SU-DHL-6 (cell line): ENCODE data around the gene YIPF7.

Experiments used
- H2AFZ ChIP-seq: fragments of 200-600 bp; sonication (generic); 2 replicates; pipeline ENCODE4 v1.6.1; 2014; ENCODE audit warnings: low read depth, mild to moderate bottlenecking, moderate library complexity, mixed read lengths, antibody characterized with exemption, low read length; ENCODE audit not compliant: severe bottlenecking
- H3F3A ChIP-seq: fragments of 200-600 bp; shearing (Covaris generic); 2 replicates; pipeline ENCODE4 v1.6.0; 2016; ENCODE audit warnings: antibody characterized with exemption, mild to moderate bottlenecking; ENCODE audit not compliant: insufficient read depth
- H3K27ac ChIP-seq: fragments of 200-600 bp; sonication (generic); 2 replicates; pipeline ENCODE4 v1.5.1; 2016; ENCODE audit warnings: low read depth, mild to moderate bottlenecking, low read length, moderate library complexity, mixed read lengths
- H3K27me3 ChIP-seq: fragments of 200-600 bp; sonication (generic), shearing (Covaris generic); 2 replicates; pipeline ENCODE4 v1.6.0; 2014; ENCODE audit warnings: mild to moderate bottlenecking, low read length
- H3K36me3 ChIP-seq: fragments of 200-600 bp; sonication (generic); 2 replicates; pipeline ENCODE4 v1.6.1; 2014; ENCODE audit warnings: mild to moderate bottlenecking, low read length, mixed read lengths
- H3K4me2 ChIP-seq: fragments of 300-600, 200-600 bp; shearing (Covaris generic), sonication (generic); 2 replicates; pipeline ENCODE4 v1.6.0; 2014; ENCODE audit warnings: low read length, low read depth, mild to moderate bottlenecking; ENCODE audit not compliant: poor library complexity, severe bottlenecking
- H3K4me3 ChIP-seq: fragments of 200-600 bp; sonication (generic); 2 replicates; pipeline ENCODE4 v1.5.1; 2014; ENCODE audit warnings: antibody characterized with exemption, low read length, mild to moderate bottlenecking, mixed read lengths; ENCODE audit not compliant: insufficient read depth, poor library complexity, severe bottlenecking
- H3K79me2 ChIP-seq: fragments of 200-600 bp; sonication (generic); 2 replicates; pipeline ENCODE4 v1.6.1; 2014; ENCODE audit warnings: mild to moderate bottlenecking, low read length, moderate library complexity; ENCODE audit not compliant: insufficient read depth
- H3K9ac ChIP-seq: fragments of 200-600 bp; sonication (generic); 2 replicates; pipeline ENCODE4 v1.7.0; 2014; ENCODE audit warnings: mild to moderate bottlenecking, low read length
- H3K9me2 ChIP-seq: fragments of 200-600 bp; sonication (generic); replicated peaks from 2 replicates; pipeline ENCODE4 v1.6.1; 2014; ENCODE audit warnings: low read length; ENCODE audit not compliant: insufficient read depth
- H3K9me3 ChIP-seq: fragments of 200-600 bp; sonication (generic); 2 replicates; pipeline ENCODE4 v1.6.1; 2014; ENCODE audit warnings: low read length, mixed read lengths; ENCODE audit not compliant: insufficient read depth
- H4K20me1 ChIP-seq: fragments of 200-600 bp; sonication (generic); 2 replicates; pipeline ENCODE4 v1.6.1; 2014; ENCODE audit warnings: low read depth, mild to moderate bottlenecking, antibody characterized with exemption, low read length, moderate library complexity, mixed read lengths
- EZH2phosphoT487 ChIP-seq: fragments of 200-600 bp; sonication (generic), shearing (Covaris generic); conservative IDR thresholded peaks from 2 replicates; pipeline ENCODE4 v1.6.1; 2018; ENCODE audit warnings: mild to moderate bottlenecking, antibody characterized with exemption, low read length, moderate library complexity, mixed read lengths
- TF ChIP-seq, protein P1 (sequence below): fragments of 200-600 bp; sonication (generic); IDR thresholded peaks from one replicate; pipeline ENCODE4 v1.5.1; 2017; ENCODE audit warnings: antibody characterized with exemption, mild to moderate bottlenecking, low read length, moderate library complexity; ENCODE audit not compliant: insufficient read depth, poor library complexity, severe bottlenecking

The YIPF7 gene

GRCh38 chr4:44632089-44632488 lies 19.3 kb downstream of the YIPF7 start:
- H3K27me3 ChIP-seq: no peaks in the 10 kb centered on the region
- no peak overlapping the region for H2AFZ ChIP-seq
- no peak overlapping the region for H3K9ac ChIP-seq
- no peaks in the 10 kb centered on the region for H3K9me2 ChIP-seq
- no peaks in the 10 kb centered on the region for H3F3A ChIP-seq
- no peak overlapping the region for H3K4me2 ChIP-seq
- H3K4me3 ChIP-seq: no peak overlapping the region
- no peak overlapping the region for H3K27ac ChIP-seq
- H3K79me2 ChIP-seq: no peaks in the 10 kb centered on the region
- no peaks in the 10 kb centered on the region for H3K36me3 ChIP-seq
- TF ChIP-seq, protein P1, sequence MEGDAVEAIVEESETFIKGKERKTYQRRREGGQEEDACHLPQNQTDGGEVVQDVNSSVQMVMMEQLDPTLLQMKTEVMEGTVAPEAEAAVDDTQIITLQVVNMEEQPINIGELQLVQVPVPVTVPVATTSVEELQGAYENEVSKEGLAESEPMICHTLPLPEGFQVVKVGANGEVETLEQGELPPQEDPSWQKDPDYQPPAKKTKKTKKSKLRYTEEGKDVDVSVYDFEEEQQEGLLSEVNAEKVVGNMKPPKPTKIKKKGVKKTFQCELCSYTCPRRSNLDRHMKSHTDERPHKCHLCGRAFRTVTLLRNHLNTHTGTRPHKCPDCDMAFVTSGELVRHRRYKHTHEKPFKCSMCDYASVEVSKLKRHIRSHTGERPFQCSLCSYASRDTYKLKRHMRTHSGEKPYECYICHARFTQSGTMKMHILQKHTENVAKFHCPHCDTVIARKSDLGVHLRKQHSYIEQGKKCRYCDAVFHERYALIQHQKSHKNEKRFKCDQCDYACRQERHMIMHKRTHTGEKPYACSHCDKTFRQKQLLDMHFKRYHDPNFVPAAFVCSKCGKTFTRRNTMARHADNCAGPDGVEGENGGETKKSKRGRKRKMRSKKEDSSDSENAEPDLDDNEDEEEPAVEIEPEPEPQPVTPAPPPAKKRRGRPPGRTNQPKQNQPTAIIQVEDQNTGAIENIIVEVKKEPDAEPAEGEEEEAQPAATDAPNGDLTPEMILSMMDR: no peak
- TF ChIP-seq EZH2phosphoT487: no peak
- H3K9me3 ChIP-seq: no peaks in the 10 kb centered on the region
- no peaks in the 10 kb centered on the region for H4K20me1 ChIP-seq

- Histone ChIP-seq H4K20me1 (no peaks in the 10 kb centered on the region), H3K36me3 (no peaks in the 10 kb centered on the region), H2AFZ (no peak overlapping the region), H3K27ac (no peak overlapping the region), H3K4me2 (no peak overlapping the region), H3K9ac (no peak overlapping the region), H3K9me3 (no peaks in the 10 kb centered on the region), H3K4me3 (no peak overlapping the region), H3K79me2 (no peaks in the 10 kb centered on the region), H3K9me2 (no peaks in the 10 kb centered on the region), H3F3A (no peaks in the 10 kb centered on the region), H3K27me3 (no peaks in the 10 kb centered on the region)
- TF ChIP-seq, protein P1: peak; percentile 55
- no peak for TF ChIP-seq EZH2phosphoT487
Measured at GRCh38 chr4:44629280-44629866, 22.1 kb downstream of the YIPF7 start.

DNA sequence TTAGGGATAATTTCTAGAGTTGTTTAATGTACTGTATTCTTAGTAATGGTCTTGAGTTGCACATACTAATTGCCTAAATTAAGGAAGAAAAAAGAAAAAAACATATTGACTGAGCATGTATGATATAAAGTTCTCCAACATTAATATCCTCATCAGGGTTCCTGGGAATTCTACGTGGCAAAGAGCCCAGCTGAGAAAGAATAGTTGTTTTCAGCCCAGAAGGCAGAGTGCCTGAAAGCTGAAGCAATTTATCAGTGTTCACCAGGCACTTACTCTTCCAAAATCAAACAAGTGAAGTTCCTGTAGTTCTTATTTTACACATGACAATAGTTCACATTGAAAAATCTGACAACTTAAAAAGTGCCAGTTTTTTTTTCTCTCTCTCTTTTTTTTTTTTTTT lies 27.7 kb downstream of the YIPF7 start:
- Histone ChIP-seq H3K9me2 (no peaks in the 10 kb centered on the region), H3K79me2 (no peaks in the 10 kb centered on the region), H4K20me1 (no peaks in the 10 kb centered on the region), H3K4me2 (no peak overlapping the region), H3K9ac (no peak overlapping the region), H3K36me3 (no peaks in the 10 kb centered on the region), H3K27me3 (no peaks in the 10 kb centered on the region), H3K9me3 (no peaks in the 10 kb centered on the region), H3K4me3 (no peak overlapping the region), H2AFZ (no peak overlapping the region), H3K27ac (no peak overlapping the region), H3F3A (no peaks in the 10 kb centered on the region)
- no peak for TF ChIP-seq EZH2phosphoT487
- TF ChIP-seq, protein P1: no peak
